ENCODE measurements around the gene NPC1L1. TPM values are rescaled to one million over a fixed set of nuclear protein-coding genes. Genes with fewer than 3 reads are reported as not detected.

NPC1L1 gene
- total RNA-seq, 1 experiment from 2014 or later, result 0.15 TPM

GRCh38 chr7:44515590-44516268 lies 25.4 kb downstream of the NPC1L1 start (continued):
- TF ChIP-seq PRRX2 (CRISPR knock-in tag; IDR thresholded peaks at IDR 0.05), result no peak
- no peak for TF ChIP-seq ZNF232 (CRISPR knock-in tag; IDR thresholded peaks at IDR 0.05)
- no peak for TF ChIP-seq IRF2 (CRISPR knock-in tag; IDR thresholded peaks at IDR 0.05; ENCODE audit: borderline replicate concordance, low read depth)
- TF ChIP-seq NFATC4 (CRISPR knock-in tag; IDR thresholded peaks at IDR 0.05), result no peak
- no peak for TF ChIP-seq ZBTB21 (CRISPR knock-in tag; IDR thresholded peaks at IDR 0.05; ENCODE audit: borderline replicate concordance)
- TF ChIP-seq, protein P1, sequence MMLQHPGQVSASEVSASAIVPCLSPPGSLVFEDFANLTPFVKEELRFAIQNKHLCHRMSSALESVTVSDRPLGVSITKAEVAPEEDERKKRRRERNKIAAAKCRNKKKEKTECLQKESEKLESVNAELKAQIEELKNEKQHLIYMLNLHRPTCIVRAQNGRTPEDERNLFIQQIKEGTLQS (CRISPR knock-in tag; conservative IDR thresholded peaks at IDR 0.05), result no peak
- TF ChIP-seq, protein P2, sequence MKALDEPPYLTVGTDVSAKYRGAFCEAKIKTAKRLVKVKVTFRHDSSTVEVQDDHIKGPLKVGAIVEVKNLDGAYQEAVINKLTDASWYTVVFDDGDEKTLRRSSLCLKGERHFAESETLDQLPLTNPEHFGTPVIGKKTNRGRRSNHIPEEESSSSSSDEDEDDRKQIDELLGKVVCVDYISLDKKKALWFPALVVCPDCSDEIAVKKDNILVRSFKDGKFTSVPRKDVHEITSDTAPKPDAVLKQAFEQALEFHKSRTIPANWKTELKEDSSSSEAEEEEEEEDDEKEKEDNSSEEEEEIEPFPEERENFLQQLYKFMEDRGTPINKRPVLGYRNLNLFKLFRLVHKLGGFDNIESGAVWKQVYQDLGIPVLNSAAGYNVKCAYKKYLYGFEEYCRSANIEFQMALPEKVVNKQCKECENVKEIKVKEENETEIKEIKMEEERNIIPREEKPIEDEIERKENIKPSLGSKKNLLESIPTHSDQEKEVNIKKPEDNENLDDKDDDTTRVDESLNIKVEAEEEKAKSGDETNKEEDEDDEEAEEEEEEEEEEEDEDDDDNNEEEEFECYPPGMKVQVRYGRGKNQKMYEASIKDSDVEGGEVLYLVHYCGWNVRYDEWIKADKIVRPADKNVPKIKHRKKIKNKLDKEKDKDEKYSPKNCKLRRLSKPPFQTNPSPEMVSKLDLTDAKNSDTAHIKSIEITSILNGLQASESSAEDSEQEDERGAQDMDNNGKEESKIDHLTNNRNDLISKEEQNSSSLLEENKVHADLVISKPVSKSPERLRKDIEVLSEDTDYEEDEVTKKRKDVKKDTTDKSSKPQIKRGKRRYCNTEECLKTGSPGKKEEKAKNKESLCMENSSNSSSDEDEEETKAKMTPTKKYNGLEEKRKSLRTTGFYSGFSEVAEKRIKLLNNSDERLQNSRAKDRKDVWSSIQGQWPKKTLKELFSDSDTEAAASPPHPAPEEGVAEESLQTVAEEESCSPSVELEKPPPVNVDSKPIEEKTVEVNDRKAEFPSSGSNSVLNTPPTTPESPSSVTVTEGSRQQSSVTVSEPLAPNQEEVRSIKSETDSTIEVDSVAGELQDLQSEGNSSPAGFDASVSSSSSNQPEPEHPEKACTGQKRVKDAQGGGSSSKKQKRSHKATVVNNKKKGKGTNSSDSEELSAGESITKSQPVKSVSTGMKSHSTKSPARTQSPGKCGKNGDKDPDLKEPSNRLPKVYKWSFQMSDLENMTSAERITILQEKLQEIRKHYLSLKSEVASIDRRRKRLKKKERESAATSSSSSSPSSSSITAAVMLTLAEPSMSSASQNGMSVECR (CRISPR knock-in tag; IDR thresholded peaks at IDR 0.05; ENCODE audit: borderline replicate concordance), result no peak

GRCh38 chr7:44512736-44513135 lies 28.4 kb downstream of the NPC1L1 start:
- Mint-ChIP-seq H3K27ac (no peak overlapping the region), H3K4me3 (no peak overlapping the region), H3K9me3 (peaks cover 15% of the 10 kb centered on the region), H3K27me3 (ENCODE audit: low read depth) (peaks cover 9% of the 10 kb centered on the region), H3K36me3 (no peaks in the 10 kb centered on the region; the same call in 1 of the 2 replicates), H3K4me1 (no peaks in the 10 kb centered on the region)
- CTCF ChIA-PET, result no interaction called here
- TF ChIP-seq ELF4 (CRISPR knock-in tag; IDR thresholded peaks at IDR 0.05; ENCODE audit: low read depth) (no peak), ZNF317 (CRISPR knock-in tag; IDR thresholded peaks at IDR 0.05; ENCODE audit: borderline replicate concordance, low read depth) (no peak), PRRX2 (CRISPR knock-in tag; IDR thresholded peaks at IDR 0.05) (no peak), ZNF138 (CRISPR knock-in tag; conservative IDR thresholded peaks at IDR 0.05) (no peak), TEAD4 (CRISPR knock-in tag; IDR thresholded peaks at IDR 0.05) (no peak), ZNF423 (CRISPR knock-in tag; IDR thresholded peaks at IDR 0.05) (no peak), RORB (CRISPR knock-in tag; IDR thresholded peaks at IDR 0.05) (no peak), SMAD4 (CRISPR knock-in tag; IDR thresholded peaks at IDR 0.05) (no peak), NR1H2 (CRISPR knock-in tag; IDR thresholded peaks at IDR 0.05) (no peak), IRF2 (CRISPR knock-in tag; IDR thresholded peaks at IDR 0.05; ENCODE audit: borderline replicate concordance, low read depth) (no peak)
- TF ChIP-seq, protein P3, sequence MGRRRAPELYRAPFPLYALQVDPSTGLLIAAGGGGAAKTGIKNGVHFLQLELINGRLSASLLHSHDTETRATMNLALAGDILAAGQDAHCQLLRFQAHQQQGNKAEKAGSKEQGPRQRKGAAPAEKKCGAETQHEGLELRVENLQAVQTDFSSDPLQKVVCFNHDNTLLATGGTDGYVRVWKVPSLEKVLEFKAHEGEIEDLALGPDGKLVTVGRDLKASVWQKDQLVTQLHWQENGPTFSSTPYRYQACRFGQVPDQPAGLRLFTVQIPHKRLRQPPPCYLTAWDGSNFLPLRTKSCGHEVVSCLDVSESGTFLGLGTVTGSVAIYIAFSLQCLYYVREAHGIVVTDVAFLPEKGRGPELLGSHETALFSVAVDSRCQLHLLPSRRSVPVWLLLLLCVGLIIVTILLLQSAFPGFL (CRISPR knock-in tag; IDR thresholded peaks at IDR 0.05; ENCODE audit: borderline replicate concordance), result no peak
- TF ChIP-seq, protein P4, sequence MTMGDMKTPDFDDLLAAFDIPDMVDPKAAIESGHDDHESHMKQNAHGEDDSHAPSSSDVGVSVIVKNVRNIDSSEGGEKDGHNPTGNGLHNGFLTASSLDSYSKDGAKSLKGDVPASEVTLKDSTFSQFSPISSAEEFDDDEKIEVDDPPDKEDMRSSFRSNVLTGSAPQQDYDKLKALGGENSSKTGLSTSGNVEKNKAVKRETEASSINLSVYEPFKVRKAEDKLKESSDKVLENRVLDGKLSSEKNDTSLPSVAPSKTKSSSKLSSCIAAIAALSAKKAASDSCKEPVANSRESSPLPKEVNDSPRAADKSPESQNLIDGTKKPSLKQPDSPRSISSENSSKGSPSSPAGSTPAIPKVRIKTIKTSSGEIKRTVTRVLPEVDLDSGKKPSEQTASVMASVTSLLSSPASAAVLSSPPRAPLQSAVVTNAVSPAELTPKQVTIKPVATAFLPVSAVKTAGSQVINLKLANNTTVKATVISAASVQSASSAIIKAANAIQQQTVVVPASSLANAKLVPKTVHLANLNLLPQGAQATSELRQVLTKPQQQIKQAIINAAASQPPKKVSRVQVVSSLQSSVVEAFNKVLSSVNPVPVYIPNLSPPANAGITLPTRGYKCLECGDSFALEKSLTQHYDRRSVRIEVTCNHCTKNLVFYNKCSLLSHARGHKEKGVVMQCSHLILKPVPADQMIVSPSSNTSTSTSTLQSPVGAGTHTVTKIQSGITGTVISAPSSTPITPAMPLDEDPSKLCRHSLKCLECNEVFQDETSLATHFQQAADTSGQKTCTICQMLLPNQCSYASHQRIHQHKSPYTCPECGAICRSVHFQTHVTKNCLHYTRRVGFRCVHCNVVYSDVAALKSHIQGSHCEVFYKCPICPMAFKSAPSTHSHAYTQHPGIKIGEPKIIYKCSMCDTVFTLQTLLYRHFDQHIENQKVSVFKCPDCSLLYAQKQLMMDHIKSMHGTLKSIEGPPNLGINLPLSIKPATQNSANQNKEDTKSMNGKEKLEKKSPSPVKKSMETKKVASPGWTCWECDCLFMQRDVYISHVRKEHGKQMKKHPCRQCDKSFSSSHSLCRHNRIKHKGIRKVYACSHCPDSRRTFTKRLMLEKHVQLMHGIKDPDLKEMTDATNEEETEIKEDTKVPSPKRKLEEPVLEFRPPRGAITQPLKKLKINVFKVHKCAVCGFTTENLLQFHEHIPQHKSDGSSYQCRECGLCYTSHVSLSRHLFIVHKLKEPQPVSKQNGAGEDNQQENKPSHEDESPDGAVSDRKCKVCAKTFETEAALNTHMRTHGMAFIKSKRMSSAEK (CRISPR knock-in tag; IDR thresholded peaks at IDR 0.05; ENCODE audit: borderline replicate concordance), result no peak
- POLR2A ChIA-PET, result no interaction called here
- ATAC-seq (no peak), DNase-seq (ENCODE audit: low spot score) (no peak)
